Stimulated activated CD8-positive, alpha-beta memory T cell treated with anti-CD3 and anti-CD28 coated beads, Interleukin-12 subunit alpha, Interleukin-12 subunit beta, amount 100 ng/mL, for 1 hour (primary cell): Measurements from ENCODE around the gene TTBK1.
A peak's percentile ranks its signal among the peaks of the same experiment; 100 is the strongest.

Experiments
- DNase-seq: peaks from one replicate; pipeline ENCODE4 v3.0.0-alpha.2; 2020; ENCODE audit warnings: low read depth

TTBK1 gene

GRCh38 chr6:43223175-43223574 lies 20.1 kb upstream of the TTBK1 start:
- DNase-seq = no peak

DNA sequence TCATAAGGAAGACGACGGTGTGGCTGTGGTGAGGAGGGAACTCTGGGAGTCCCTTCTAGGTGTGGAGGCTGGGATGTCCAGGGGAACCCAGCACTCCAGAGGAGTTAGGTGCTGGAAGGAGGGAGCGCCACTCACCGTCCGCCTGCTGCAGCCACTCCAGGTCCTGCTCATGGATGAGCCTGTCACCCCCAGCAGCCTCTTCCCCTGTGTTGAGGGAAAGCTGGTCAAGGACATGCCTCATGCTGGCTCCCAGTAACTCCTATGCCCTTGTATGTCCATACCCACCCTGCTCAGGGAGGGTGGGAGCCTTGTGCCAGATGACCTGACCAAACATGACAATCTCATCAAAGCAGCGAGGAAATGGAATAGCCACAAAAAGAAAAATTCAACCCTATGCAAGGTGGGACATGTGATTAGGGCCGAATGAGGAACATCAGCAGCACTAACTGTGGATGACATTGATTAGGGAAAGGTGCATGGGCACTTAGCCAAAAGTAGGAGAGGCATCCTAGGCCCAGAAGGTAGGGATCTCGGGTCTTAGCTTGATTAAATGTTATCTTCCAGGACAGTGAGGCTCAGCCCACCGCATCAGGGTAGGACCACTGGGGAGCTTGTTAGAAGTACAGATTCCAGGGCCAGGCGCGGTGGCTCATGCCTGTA lies 17.0 kb upstream of the TTBK1 start:
- no peak for DNase-seq

GRCh38 chr6:43228951-43229802 lies 14.1 kb upstream of the TTBK1 start, which contains the start of gene DNPH1:
Gene DNPH1, minus strand, starts transcription at chr6:43229481. Its CDS starts 25 bp downstream, at chr6:43229456.
- peak; percentile 60 for DNase-seq

DNA sequence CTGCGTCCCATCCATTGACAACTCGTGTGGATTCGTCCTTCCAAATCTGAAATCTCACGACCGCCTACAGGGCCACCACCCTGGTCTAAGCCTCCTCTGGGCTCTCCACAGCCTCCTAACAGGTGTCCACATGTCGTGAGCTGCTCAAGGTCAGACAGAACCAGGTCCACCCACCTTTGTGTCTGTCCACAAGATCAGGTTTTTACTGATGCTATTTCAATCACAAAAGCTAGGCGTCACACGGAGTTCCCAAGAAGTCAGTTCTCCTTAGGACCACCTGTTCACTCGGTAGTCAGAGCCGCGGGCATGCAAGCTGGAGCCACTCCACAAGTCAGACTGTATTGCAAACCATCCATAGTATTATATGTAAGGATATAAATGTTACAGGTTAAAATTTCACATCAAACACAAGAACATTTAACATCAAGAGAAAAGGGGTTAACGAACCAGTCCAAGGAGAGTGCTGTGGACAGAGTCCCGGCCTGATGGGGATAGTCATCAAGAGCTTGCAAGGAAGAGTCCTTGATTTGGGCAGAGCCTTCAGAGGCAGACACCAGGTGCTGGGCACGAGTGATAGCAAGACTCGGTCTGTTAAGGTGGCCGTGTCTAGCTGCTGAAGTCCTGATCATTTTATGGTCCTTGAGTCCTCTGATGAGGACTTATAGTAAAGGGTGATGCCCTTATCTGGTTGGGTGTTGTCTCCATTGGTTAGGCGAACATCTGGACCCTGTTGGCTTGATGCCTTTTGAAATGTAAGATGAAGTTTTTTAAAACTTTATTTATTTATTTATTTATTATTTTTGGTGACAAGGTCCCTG lies 13.3 kb upstream of the TTBK1 start:
- no peak for DNase-seq

- DNase-seq = no peak
Observed at GRCh38 chr6:43231053-43231452, 12.2 kb upstream of the TTBK1 start.

DNA sequence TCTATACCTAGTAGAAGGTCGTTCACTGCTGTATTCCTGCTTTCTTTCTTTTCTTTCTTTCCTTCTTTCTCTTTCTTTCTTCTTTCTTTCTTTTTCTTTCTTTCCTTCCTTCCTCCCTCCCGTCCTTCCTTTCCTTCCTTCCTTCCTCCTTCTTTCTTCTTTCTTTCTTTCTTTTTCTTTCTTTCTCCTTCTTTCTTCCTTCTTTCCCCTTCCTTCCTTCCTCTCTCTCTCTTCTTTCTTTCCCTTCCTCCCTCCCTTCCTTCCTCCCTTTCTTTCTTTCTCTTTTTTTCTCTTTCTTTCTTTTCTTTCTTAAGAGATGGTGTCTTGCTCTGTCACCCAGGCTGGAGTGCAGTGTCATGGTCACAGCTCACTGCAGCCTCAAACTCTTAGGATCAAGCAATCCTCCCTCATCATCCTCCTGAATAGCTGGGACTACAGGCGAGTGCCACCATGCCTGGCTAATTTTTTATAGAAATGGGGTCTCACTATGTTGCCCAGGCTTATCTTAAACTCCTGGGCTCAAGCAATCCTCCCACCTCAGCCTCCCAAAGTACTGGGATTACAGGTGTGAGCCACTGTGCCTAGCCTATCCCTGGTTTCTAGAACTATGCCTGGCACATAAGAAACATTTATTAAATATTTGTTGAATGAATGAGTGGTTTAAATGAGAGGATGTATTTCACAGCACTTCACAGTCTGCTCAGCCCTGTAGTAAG lies 11.4 kb upstream of the TTBK1 start:
- no peak for DNase-seq

DNA sequence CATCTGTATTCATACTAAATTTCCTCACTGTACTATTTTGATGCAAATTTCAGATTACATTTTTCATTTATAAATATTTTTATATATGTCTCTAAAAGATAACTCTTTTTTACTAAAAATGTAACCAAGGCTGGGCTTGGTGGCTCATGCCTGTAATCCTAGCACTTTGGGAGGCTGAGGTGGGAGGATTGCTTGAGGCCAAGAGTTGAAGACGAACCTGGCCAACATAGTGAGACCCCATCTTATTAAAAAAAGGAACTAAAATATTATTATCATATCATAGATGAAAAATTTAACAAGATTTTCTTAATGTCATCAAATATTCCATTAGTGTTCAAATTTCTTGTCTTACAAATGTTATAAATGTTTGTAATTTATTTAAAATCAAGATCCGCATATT lies 7.4 kb upstream of the TTBK1 start:
- DNase-seq = no peak

DNA sequence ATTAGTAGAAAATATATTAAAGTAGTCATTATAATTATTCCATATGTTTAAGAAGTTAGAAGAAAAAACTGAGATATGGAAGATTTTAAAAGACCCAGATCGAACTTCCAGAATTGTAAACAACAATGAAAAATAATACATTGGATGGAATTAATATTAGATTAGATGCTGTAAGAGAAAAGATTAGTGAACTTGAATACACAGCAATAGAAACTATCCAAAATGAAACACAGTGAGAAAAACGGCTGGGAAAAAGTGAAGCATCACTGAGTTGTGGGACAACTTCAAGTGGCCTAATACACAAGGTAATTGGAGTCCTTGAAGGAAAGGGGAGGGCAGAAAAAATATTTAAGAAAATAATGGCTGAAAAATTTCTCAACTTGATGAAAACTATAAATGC lies 4.2 kb upstream of the TTBK1 start:
- DNase-seq = no peak

DNA sequence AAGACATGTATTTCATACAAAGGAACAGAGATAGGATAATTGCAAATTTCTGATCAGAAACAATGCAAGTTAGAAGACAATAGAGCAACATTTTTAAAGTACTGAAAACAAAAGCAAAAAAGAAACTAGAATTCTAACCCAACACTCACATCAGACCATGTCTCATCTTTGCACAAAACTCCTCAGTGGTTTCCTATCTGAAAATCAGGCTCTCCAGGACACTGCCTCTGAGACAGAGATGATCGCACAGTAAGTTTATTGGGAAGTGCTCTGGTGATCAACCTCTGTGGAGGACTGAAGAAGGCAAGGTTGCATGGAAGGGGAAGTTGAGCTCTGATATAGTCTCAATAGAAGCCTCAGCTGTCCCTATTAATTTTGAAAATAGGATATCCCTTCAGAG lies 2.3 kb upstream of the TTBK1 start:
- DNase-seq = no peak

GRCh38 chr6:43241446-43241845 lies 1.8 kb upstream of the TTBK1 start:
- DNase-seq = no peak

DNA sequence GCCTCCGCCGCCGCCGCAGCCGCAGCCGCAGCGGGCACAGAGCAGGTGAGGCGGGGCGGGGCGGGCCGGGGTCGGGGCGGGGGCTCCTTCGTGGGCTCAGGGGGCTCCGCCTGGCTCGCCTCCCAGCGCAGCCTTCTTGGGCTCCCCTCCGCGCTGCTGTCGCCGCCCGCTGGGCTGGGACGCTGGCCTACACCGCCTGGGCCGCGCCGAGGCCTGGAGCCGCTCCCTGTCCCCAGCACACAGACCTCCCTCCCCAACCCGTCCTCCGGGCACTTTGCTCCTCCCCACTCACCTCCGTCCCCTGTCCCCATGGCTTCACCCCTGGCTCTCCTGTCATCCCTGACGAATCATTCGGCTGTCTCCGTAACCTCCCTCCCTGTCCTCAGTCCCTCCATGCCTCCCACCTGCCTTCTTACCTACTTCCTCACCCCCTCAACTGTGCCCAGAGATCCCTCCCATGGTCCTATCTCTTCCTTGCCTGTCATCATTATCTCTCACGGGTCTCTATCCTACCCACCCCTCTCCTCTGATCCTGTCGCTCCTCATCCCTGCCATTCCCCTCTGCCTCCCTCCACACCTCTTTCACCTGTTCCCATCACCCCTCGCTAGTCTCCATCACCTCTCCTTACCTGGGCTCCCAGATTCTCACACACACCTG lies 512 bp downstream of the TTBK1 start:
- no peak for DNase-seq

DNA sequence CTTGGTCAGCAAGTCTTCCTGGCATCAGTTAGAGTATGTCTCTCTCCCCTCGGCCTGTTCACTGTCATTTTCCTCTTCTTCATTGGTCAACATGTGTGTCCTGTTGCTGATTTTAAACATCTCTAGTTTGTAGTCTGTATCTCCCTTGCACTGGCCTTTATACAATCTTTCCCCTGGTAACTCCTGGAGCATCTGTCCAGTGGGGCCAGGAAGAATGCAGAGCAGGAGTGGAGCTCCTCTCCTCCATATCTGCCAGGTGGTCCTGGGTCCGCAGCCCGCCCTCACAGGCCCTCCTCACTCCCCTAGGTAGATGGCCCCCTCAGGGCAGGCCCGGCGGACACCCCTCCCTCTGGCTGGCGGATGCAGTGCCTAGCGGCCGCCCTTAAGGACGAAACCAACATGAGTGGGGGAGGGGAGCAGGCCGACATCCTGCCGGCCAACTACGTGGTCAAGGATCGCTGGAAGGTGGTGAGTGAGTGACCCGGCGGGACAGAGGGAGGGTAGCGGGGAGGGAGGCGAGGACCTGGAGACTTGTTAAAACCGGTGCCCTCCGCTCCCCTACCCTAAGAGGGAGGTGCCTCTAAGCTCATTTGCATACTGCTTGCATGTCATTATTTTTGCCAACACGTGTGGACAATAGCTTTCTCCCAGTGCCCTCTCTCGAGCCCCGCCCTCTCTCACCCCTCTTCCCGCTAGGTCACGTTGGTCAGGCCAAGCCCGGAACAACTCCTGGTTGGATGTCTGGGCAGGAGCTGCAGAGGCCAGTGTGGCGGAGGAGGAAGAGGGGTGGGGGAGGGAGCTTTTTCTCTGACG lies 3.2 kb downstream of the TTBK1 start:
- no peak for DNase-seq

DNA sequence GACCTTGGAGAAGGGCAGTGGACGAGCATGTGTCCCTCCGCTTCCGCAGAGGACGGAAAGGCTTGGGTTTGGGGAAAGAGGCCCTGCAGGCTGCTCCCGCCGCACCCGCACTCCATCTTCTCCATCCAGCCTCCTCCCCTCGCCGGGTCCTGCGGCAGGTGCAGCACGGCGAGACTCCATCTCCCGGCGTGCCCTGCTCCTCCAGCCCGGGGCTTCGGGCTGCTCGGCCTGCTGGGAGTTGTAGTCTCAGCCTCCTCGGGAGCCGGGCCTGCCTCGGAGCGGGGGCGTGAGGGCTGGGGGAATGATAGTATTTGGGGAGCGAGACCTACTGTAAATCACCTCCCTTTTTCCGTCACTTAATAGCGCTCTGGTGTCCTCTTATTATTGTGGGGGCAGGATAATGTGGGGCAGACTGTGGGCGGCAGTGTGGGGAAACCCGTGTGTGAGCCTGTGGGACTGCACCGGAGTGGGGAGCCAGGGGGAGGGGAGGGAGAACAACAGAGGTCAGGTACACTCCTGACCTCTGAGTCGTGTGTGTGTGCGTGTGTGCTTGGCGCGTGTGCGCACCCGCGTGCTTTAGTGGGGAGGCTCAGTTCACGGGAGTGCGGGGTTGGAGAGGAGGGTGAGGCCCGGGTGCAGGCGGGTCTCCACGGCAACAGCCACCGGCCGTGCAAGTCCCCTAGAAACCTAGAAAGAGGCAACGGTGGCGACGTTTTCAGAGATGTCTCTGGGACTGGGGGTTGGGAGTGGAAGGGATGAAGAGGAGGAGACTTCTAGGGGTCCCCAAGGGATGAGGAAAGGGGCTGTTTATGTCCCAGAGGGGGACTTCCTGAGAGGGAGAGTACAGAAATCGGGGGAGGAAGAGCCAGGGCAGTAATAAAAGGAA lies 4.1 kb downstream of the TTBK1 start:
- DNase-seq = peak; percentile 52

DNA sequence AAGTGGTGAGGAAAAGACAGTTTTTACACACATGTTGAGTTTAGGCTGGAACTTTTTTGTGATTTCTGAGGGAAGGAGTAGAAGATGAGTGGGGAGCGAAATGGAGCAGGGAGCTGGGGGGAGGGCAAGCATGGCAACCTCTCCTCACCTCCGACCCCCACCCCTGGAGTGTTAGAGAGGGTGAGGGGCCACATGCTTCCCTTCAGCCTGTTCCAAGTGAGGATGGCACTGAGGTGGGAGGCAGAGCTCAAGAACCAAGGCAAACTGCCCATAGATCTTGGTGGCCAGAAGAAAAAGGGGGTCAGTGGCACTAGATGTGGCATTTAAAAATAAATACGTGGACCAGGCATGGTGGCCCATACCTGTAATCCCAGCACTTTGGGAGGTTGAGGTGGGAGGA lies 4.8 kb downstream of the TTBK1 start:
- DNase-seq = no peak

DNA sequence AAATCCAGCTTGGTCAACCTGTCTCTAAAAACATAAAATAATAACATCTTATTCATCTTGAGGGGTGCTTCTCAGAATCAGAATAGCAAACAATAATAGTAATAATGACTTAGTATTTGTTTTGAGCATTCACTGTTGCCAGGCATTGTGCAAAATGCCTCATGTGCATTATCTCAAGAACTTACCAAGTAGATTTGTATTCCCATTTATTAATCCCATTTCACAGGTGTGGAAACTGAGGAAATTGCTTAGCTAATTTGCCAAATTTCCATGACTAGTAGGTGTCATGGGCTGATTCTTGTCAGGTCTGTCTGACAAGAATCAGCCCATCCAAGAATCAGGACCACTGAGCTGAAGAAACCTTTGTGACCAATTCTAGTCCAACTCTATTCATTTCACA lies 5.5 kb downstream of the TTBK1 start:
- DNase-seq = no peak

GRCh38 chr6:43250992-43251373 lies 7.7 kb downstream of the TTBK1 start:
- no peak for DNase-seq

GRCh38 chr6:43253401-43253800 lies 10.1 kb downstream of the TTBK1 start:
- DNase-seq = no peak

DNA sequence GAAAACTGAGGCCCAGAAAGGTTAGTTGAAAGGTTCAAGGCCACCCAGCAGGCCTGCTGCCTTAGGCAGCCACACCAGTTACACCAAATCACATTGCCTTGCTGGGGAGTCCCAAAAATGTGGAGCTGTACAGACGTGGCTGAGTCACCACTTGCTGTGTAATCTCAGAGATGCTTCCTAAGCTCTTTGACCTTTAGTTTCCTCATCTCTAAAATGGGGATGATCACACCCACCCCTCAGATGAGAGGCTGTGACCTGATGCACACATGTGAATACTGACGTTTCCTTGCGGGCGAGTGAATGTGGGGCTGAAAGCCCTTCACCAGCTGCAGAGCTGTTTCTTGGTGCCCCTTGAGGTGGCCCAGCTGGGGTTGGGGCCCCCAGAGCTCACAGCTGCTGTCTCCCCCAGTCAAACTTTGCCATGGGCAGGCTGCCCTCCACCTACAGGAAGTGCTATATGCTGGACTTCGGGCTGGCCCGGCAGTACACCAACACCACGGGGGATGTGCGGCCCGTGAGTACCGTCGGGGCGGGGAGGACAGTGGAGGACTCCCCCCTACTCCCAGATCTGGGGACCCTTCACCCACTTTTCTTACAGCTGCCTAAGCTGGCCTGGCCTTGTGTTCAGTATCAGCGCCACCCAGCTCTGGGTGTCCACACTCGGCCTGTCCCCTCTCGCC lies 11.0 kb downstream of the TTBK1 start:
- DNase-seq = no peak

DNA sequence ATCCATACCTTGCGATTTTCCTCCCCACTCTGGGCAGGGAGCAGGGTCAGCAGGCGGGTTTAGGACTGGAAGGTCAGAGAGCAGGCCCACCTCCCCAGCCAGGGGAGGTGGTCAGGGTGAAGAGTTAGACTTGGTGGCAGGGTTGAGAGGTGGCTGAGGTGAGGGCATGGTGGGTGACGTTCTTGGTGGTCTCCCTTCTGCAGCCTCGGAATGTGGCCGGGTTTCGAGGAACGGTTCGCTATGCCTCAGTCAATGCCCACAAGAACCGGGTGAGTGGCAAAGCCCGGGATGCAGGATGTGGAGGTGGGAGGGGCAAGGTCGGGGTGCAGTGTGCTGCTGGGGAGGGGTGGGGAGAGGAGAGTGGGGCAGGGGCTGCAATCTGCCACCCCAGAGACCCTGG lies 11.6 kb downstream of the TTBK1 start:
- no peak for DNase-seq
